Ishikawa (cell line): ENCODE measurements around the gene RITA1.

Source experiments
- CEBPB ChIP-seq: IDR thresholded peaks from 2 replicates; pipeline ENCODE4 v1.6.1; 2012
- CREB1 ChIP-seq: IDR thresholded peaks from 2 replicates; pipeline ENCODE4 v1.6.1; 2012; ENCODE audit warnings: low read depth
- EGR1 ChIP-seq: IDR thresholded peaks from 2 replicates; pipeline ENCODE4 v1.6.1; 2012
- EP300 ChIP-seq: IDR thresholded peaks from 2 replicates; pipeline ENCODE4 v1.6.1; 2012; ENCODE audit warnings: borderline replicate concordance
- FOXM1 ChIP-seq: IDR thresholded peaks from 2 replicates; pipeline ENCODE4 v1.6.1; 2012; ENCODE audit warnings: low read depth, borderline replicate concordance
- MAX ChIP-seq: IDR thresholded peaks from 2 replicates; pipeline ENCODE4 v1.6.1; 2012
- NFIC ChIP-seq: IDR thresholded peaks from 2 replicates; pipeline ENCODE4 v1.6.1; 2012
- RAD21 ChIP-seq: IDR thresholded peaks from 2 replicates; pipeline ENCODE4 v1.6.1; 2012; ENCODE audit warnings: low read depth
- REST ChIP-seq: IDR thresholded peaks from 2 replicates; pipeline ENCODE4 v1.6.1; 2012; ENCODE audit warnings: low read depth, mild to moderate bottlenecking
- TAF1 ChIP-seq: IDR thresholded peaks from 2 replicates; pipeline ENCODE4 v1.6.1; 2012; ENCODE audit warnings: low read depth, mild to moderate bottlenecking
- TCF12 ChIP-seq: IDR thresholded peaks from 2 replicates; pipeline ENCODE4 v1.6.1; 2012; ENCODE audit warnings: low read depth
- TEAD4 ChIP-seq: IDR thresholded peaks from 2 replicates; pipeline ENCODE4 v1.6.1; 2012
- USF1 ChIP-seq: IDR thresholded peaks from 2 replicates; pipeline ENCODE4 v1.6.1; 2012
- YY1 ChIP-seq: IDR thresholded peaks from 2 replicates; pipeline ENCODE4 v1.6.1; 2012; ENCODE audit warnings: low read depth
- ZBTB7A ChIP-seq: IDR thresholded peaks from 2 replicates; pipeline ENCODE4 v1.6.1; 2012; ENCODE audit warnings: low read depth

Gene RITA1

GRCh38 chr12:113137861-113138783, 47.4 kb upstream of the RITA1 start:
- TF ChIP-seq TCF12 = no peak
- TF ChIP-seq YY1 = peak; percentile 41; the same call in 1 of the 2 replicates

GRCh38 chr12:113138826-113139225, 46.7 kb upstream of the RITA1 start:
- no peak for TF ChIP-seq CEBPB
- TF ChIP-seq EGR1 = no peak
- peak; percentile 60; the same call in 1 of the 2 replicates for TF ChIP-seq NFIC
- TF ChIP-seq ZBTB7A = no peak
- no peak for TF ChIP-seq CREB1
- peak; percentile 83; the same call in 1 of the 2 replicates for TF ChIP-seq EP300
- TF ChIP-seq MAX = 0 out of 2 replicates have a peak, but pooled peaks have one; percentile 27
- no peak for TF ChIP-seq USF1
- TF ChIP-seq TEAD4 = peak; percentile 92
- TF ChIP-seq RAD21 = no peak
- no peak for TF ChIP-seq REST
- peak; percentile 80 for TF ChIP-seq TCF12
- no peak for TF ChIP-seq TAF1
- TF ChIP-seq FOXM1 = no peak
- peak; percentile 18; the same call in 1 of the 2 replicates for TF ChIP-seq YY1

GRCh38 chr12:113140706-113141105, 44.8 kb upstream of the RITA1 start:
- TF ChIP-seq REST = no peak
- no peak for TF ChIP-seq TAF1
- TF ChIP-seq CEBPB = no peak
- no peak for TF ChIP-seq MAX
- TF ChIP-seq NFIC = no peak
- no peak for TF ChIP-seq TCF12
- no peak for TF ChIP-seq EGR1
- no peak for TF ChIP-seq YY1
- no peak for TF ChIP-seq CREB1
- no peak for TF ChIP-seq TEAD4
- TF ChIP-seq FOXM1 = no peak
- TF ChIP-seq ZBTB7A = no peak
- TF ChIP-seq RAD21 = no peak
- TF ChIP-seq EP300 = no peak
- no peak for TF ChIP-seq USF1

- TF ChIP-seq FOXM1 (peak; percentile 32; the same call in 1 of the 2 replicates), REST (no peak), EGR1 (no peak), CEBPB (no peak), TCF12 (peak; percentile 57), MAX (peak; percentile 76), EP300 (peak; percentile 57), TEAD4 (peak; percentile 76; the same call in 1 of the 2 replicates), CREB1 (no peak), NFIC (peak; percentile 73), RAD21 (no peak), USF1 (peak; percentile 64), YY1 (no peak)
Measured at GRCh38 chr12:113142173-113142885, 43.2 kb upstream of the RITA1 start.
